Ovary (tissue), 3 donors: ENCODE results near the gene DNMT3A.

Experiments
- EP300 ChIP-seq: sonication (generic); formaldehyde crosslinking; IDR thresholded peaks from one replicate; pipeline ENCODE4 v1.6.1; 2017; ENCODE audit warnings: antibody characterized with exemption
- POLR2A ChIP-seq: fragments of 450-650 bp; IDR thresholded peaks from one replicate; pipeline ENCODE4 v1.6.1; 2017; ENCODE audit warnings: antibody characterized with exemption, mild to moderate bottlenecking, moderate library complexity
- TF ChIP-seq, protein P1 (sequence below), 3 donors: fragments of 450-650 bp in 2 of 3; fragments of 200-600 bp in 1 of 3; IDR thresholded peaks; one replicate each; pipeline versions ENCODE4 v1.5.1 to v1.8.0; 2016 to 2022; ENCODE audit warnings: antibody characterized with exemption in 3 of 3, mild to moderate bottlenecking in 1 of 3
- donor health status: DM: no; HTN: no; CAD: no.

DNA sequence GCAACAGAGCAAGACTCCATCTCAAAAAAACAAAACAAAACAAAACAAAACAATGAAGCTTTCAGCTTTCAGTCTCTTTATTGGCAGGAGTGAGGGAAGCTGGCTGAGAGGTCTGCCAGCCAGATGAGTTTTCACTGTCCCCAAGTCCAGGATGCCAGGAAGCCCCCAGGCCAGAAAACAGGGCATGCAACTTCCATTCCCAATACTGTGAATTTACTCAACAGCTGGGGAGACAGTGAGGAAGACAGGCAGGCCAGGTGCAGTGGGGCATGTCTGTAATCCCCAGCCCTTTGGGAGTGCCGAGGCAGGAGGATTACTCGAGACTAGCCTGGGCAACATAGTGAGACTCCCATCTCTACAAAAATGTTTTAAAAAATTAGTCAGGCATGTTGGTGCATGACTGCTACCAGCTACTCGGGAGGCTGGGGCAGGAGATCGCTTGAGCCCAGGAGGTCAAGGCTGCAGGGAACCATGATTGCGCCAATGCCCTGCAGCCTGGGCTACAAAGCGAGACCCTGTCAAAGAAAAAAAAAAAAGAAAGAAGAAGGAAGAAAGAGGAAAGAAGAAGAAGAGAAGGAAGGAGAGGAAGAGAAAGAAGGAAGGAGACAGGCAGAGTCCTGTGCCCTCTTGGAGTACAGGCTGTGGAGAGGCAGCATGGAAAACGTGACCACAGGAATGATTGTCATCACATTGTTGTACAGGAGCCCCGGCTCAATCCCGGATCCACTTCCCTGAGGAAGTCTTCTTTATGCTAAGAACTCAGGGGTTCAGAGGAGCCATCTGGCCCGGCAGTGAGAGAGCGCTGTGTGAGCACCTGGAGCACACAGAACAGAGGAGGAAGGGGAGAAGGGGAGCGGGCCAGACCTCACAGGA lies 144.2 kb downstream of the DNMT3A start:
- TF ChIP-seq, protein P1, sequence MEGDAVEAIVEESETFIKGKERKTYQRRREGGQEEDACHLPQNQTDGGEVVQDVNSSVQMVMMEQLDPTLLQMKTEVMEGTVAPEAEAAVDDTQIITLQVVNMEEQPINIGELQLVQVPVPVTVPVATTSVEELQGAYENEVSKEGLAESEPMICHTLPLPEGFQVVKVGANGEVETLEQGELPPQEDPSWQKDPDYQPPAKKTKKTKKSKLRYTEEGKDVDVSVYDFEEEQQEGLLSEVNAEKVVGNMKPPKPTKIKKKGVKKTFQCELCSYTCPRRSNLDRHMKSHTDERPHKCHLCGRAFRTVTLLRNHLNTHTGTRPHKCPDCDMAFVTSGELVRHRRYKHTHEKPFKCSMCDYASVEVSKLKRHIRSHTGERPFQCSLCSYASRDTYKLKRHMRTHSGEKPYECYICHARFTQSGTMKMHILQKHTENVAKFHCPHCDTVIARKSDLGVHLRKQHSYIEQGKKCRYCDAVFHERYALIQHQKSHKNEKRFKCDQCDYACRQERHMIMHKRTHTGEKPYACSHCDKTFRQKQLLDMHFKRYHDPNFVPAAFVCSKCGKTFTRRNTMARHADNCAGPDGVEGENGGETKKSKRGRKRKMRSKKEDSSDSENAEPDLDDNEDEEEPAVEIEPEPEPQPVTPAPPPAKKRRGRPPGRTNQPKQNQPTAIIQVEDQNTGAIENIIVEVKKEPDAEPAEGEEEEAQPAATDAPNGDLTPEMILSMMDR (IDR thresholded peaks at IDR 0.05): no peak
- TF ChIP-seq EP300 (no peak), POLR2A (no peak)
